Karpas-422 (cell line): ENCODE results near the gene PLEK2. TPM values are rescaled to one million over a fixed set of nuclear protein-coding genes. Genes with fewer than 3 reads are reported as not detected.

Experiments
- DNase-seq: peaks from one replicate; pipeline ENCODE4 v3.0.0-alpha.2; 2015
- H2AFZ ChIP-seq: fragments of 200-600 bp; sonication (generic); 2 replicates; pipeline ENCODE4 v1.6.1; 2014; ENCODE audit warnings: antibody characterized with exemption, low read length, mixed read lengths
- H3K27ac ChIP-seq: fragments of 200-600 bp; sonication (generic); 2 replicates; pipeline ENCODE4 v1.5.1; 2014; ENCODE audit warnings: mild to moderate bottlenecking, low read length, moderate library complexity
- H3K27me3 ChIP-seq: fragments of 200-600 bp; sonication (generic); 2 replicates; pipeline ENCODE4 v1.6.1; 2014; ENCODE audit warnings: low read length, mixed read lengths
- H3K36me3 ChIP-seq: fragments of 200-600 bp; sonication (generic); 2 replicates; pipeline ENCODE4 v1.6.1; 2014; ENCODE audit warnings: low read length, mixed read lengths; ENCODE audit not compliant: insufficient read depth
- H3K4me1 ChIP-seq: fragments of 200-600 bp; sonication (generic); 2 replicates; pipeline ENCODE4 v1.6.1; 2014; ENCODE audit warnings: mild to moderate bottlenecking, low read length, mixed read lengths
- H3K4me2 ChIP-seq: fragments of 200-600 bp; sonication (generic); 2 replicates; pipeline ENCODE4 v1.6.1; 2014; ENCODE audit warnings: low read length, low read depth, mild to moderate bottlenecking; ENCODE audit not compliant: poor library complexity, severe bottlenecking
- H3K4me3 ChIP-seq: fragments of 200-600 bp; sonication (generic); 2 replicates; pipeline ENCODE4 v1.5.1; 2014; ENCODE audit warnings: mild to moderate bottlenecking, antibody characterized with exemption, low read length, mixed read lengths
- H3K79me2 ChIP-seq: fragments of 200-600 bp; sonication (generic); 2 replicates; pipeline ENCODE4 v1.6.1; 2014; ENCODE audit warnings: mild to moderate bottlenecking, low read length, mixed read lengths
- H3K9ac ChIP-seq: fragments of 200-600 bp; sonication (generic); 2 replicates; pipeline ENCODE4 v1.6.0; 2014; ENCODE audit warnings: low read length
- H3K9me2 ChIP-seq: fragments of 200-600 bp; sonication (generic), shearing (Covaris generic); replicated peaks from 2 replicates; pipeline ENCODE4 v1.6.0; 2014; ENCODE audit warnings: mild to moderate bottlenecking, low read length, moderate library complexity; ENCODE audit not compliant: insufficient read depth
- H3K9me3 ChIP-seq: fragments of 300-700, 200-600 bp; sonication (generic); 2 replicates; pipeline ENCODE4 v1.6.1; 2014; ENCODE audit warnings: low read length, mixed read lengths
- H4K20me1 ChIP-seq: fragments of 200-600 bp; sonication (generic); 2 replicates; pipeline ENCODE4 v1.6.1; 2014; ENCODE audit warnings: mild to moderate bottlenecking, antibody characterized with exemption, low read length, low read depth; ENCODE audit not compliant: insufficient read depth
- total RNA-seq: library from RNA; depleted of rRNA; stranded (reverse); fragments of >200 nt; shearing (Covaris generic); gene quantifications from 2 replicates; pipeline ENCODE4 v1.2.3, GENCODE V29; 2014; ENCODE audit warnings: low replicate concordance

The PLEK2 gene
- total RNA-seq, 1 experiment from 2014 or later: not detected

GRCh38 chr14:67397536-67397935 is 14.4 kb downstream of the PLEK2 start:
- Histone ChIP-seq H3K27me3 (no peaks in the 10 kb centered on the region), H3K4me2 (no peak overlapping the region), H3K9ac (no peak overlapping the region), H3K36me3 (no peaks in the 10 kb centered on the region), H4K20me1 (no peaks in the 10 kb centered on the region), H3K9me3 (no peaks in the 10 kb centered on the region), H3K27ac (no peak overlapping the region), H3K79me2 (no peaks in the 10 kb centered on the region), H3K4me1 (no peaks in the 10 kb centered on the region), H3K9me2 (no peaks in the 10 kb centered on the region), H3K4me3 (no peak overlapping the region), H2AFZ (no peak overlapping the region)
- no peak for DNase-seq

- Histone ChIP-seq H3K4me1 (no peaks in the 10 kb centered on the region), H3K36me3 (no peaks in the 10 kb centered on the region), H3K9ac (no peak overlapping the region), H4K20me1 (no peaks in the 10 kb centered on the region), H3K27ac (no peak overlapping the region), H3K4me3 (no peak overlapping the region), H2AFZ (no peak overlapping the region), H3K79me2 (no peaks in the 10 kb centered on the region), H3K9me3 (no peaks in the 10 kb centered on the region), H3K9me2 (no peaks in the 10 kb centered on the region), H3K27me3 (no peaks in the 10 kb centered on the region), H3K4me2 (no peak overlapping the region)
- DNase-seq: no peak
These were observed 15.5 kb downstream of the PLEK2 start for GRCh38 chr14:67396381-67396970.

- no peaks in the 10 kb centered on the region for H3K9me2 ChIP-seq
- no peak overlapping the region for H3K27ac ChIP-seq
- no peak overlapping the region for H2AFZ ChIP-seq
- no peak overlapping the region for H3K4me2 ChIP-seq
- no peak overlapping the region for H3K9ac ChIP-seq
- H4K20me1 ChIP-seq: no peaks in the 10 kb centered on the region
- H3K79me2 ChIP-seq: no peaks in the 10 kb centered on the region
- no peaks in the 10 kb centered on the region for H3K27me3 ChIP-seq
- no peaks in the 10 kb centered on the region for H3K9me3 ChIP-seq
- H3K36me3 ChIP-seq: no peaks in the 10 kb centered on the region
- no peak for DNase-seq
- no peaks in the 10 kb centered on the region for H3K4me1 ChIP-seq
- H3K4me3 ChIP-seq: no peak overlapping the region
These were observed 16.1 kb downstream of the PLEK2 start for GRCh38 chr14:67395876-67396189.

- Histone ChIP-seq H3K4me3 (no peak overlapping the region), H3K27me3 (no peaks in the 10 kb centered on the region), H3K27ac (no peak overlapping the region), H3K9me2 (no peaks in the 10 kb centered on the region), H2AFZ (no peak overlapping the region), H4K20me1 (no peaks in the 10 kb centered on the region), H3K4me2 (no peak overlapping the region), H3K4me1 (no peaks in the 10 kb centered on the region), H3K36me3 (no peaks in the 10 kb centered on the region), H3K9ac (no peak overlapping the region), H3K9me3 (no peaks in the 10 kb centered on the region), H3K79me2 (no peaks in the 10 kb centered on the region)
- DNase-seq: no peak
These were observed 16.7 kb downstream of the PLEK2 start for GRCh38 chr14:67395086-67395875.

GRCh38 chr14:67393689-67394088 is 18.3 kb downstream of the PLEK2 start:
- Histone ChIP-seq H3K4me2 (no peak overlapping the region), H3K27ac (no peak overlapping the region), H3K4me3 (no peak overlapping the region), H3K27me3 (no peaks in the 10 kb centered on the region), H3K9me3 (no peaks in the 10 kb centered on the region), H2AFZ (no peak overlapping the region), H4K20me1 (no peaks in the 10 kb centered on the region), H3K4me1 (no peaks in the 10 kb centered on the region), H3K9ac (no peak overlapping the region), H3K36me3 (no peaks in the 10 kb centered on the region), H3K9me2 (no peaks in the 10 kb centered on the region), H3K79me2 (no peaks in the 10 kb centered on the region)
- no peak for DNase-seq

GRCh38 chr14:67392800-67393199 is 19.2 kb downstream of the PLEK2 start:
- Histone ChIP-seq H3K36me3 (no peaks in the 10 kb centered on the region), H3K27ac (no peak overlapping the region), H3K27me3 (no peaks in the 10 kb centered on the region), H3K4me3 (no peak overlapping the region), H2AFZ (no peak overlapping the region), H3K4me1 (no peaks in the 10 kb centered on the region), H3K4me2 (no peak overlapping the region), H3K9me2 (no peaks in the 10 kb centered on the region), H4K20me1 (no peaks in the 10 kb centered on the region), H3K9me3 (no peaks in the 10 kb centered on the region), H3K9ac (no peak overlapping the region), H3K79me2 (no peaks in the 10 kb centered on the region)
- DNase-seq: no peak

GRCh38 chr14:67392123-67392522 is 19.8 kb downstream of the PLEK2 start:
- H3K36me3 ChIP-seq: no peaks in the 10 kb centered on the region
- H3K9me3 ChIP-seq: no peaks in the 10 kb centered on the region
- H3K27me3 ChIP-seq: no peaks in the 10 kb centered on the region
- H3K9ac ChIP-seq: no peak overlapping the region
- H3K9me2 ChIP-seq: no peaks in the 10 kb centered on the region
- no peaks in the 10 kb centered on the region for H4K20me1 ChIP-seq
- no peak overlapping the region for H3K4me2 ChIP-seq
- no peak for DNase-seq
- no peaks in the 10 kb centered on the region for H3K79me2 ChIP-seq
- no peak overlapping the region for H3K4me3 ChIP-seq
- no peak overlapping the region for H3K27ac ChIP-seq
- H3K4me1 ChIP-seq: no peaks in the 10 kb centered on the region
- H2AFZ ChIP-seq: no peak overlapping the region

GRCh38 chr14:67391268-67391667 is 20.7 kb downstream of the PLEK2 start:
- no peak overlapping the region for H3K27ac ChIP-seq
- H3K9me3 ChIP-seq: no peaks in the 10 kb centered on the region
- H3K9me2 ChIP-seq: no peaks in the 10 kb centered on the region
- no peaks in the 10 kb centered on the region for H3K27me3 ChIP-seq
- no peaks in the 10 kb centered on the region for H3K4me1 ChIP-seq
- no peak overlapping the region for H3K4me2 ChIP-seq
- no peak for DNase-seq
- no peak overlapping the region for H2AFZ ChIP-seq
- H3K36me3 ChIP-seq: peaks cover 5% of the 10 kb centered on the region; the same call in 1 of the 2 replicates
- H4K20me1 ChIP-seq: no peaks in the 10 kb centered on the region
- H3K9ac ChIP-seq: no peak overlapping the region
- H3K79me2 ChIP-seq: no peaks in the 10 kb centered on the region
- no peak overlapping the region for H3K4me3 ChIP-seq
